H9 (cell line): Measurements from ENCODE around the gene GNAI2. TPM values are rescaled to one million over a fixed set of nuclear protein-coding genes. Genes with fewer than 3 reads are reported as not detected.

ENCODE experiments used
- DNase-seq: peaks from one replicate; pipeline ENCODE4 v3.0.0-alpha.2; 2017
- H2AFZ ChIP-seq: one replicate; pipeline ENCODE4 v1.6.1; 2013; ENCODE audit warnings: mild to moderate bottlenecking, low read length, control low read depth, moderate library complexity
- H2AK5ac ChIP-seq: 2 replicates; pipeline ENCODE4 v1.6.1; 2013; ENCODE audit warnings: low read length, control low read depth, mixed read lengths; ENCODE audit not compliant: insufficient read length
- H2BK120ac ChIP-seq: one replicate; pipeline ENCODE4 v1.6.1; 2013; ENCODE audit warnings: low read depth, mild to moderate bottlenecking, low read length, control low read depth, inconsistent platforms; ENCODE audit not compliant: poor library complexity, severe bottlenecking
- H2BK12ac ChIP-seq: 2 replicates; pipeline ENCODE4 v1.6.1; 2013; ENCODE audit warnings: low read length, control low read depth, mixed read lengths, low read depth; ENCODE audit not compliant: insufficient read length
- H2BK15ac ChIP-seq: 2 replicates; pipeline ENCODE4 v1.6.1; 2013; ENCODE audit warnings: low read depth, low read length, control low read depth
- H2BK20ac ChIP-seq: one replicate; pipeline ENCODE4 v1.6.1; 2013; ENCODE audit warnings: low read depth, mild to moderate bottlenecking, low read length, control low read depth, inconsistent platforms; ENCODE audit not compliant: poor library complexity, severe bottlenecking
- H2BK5ac ChIP-seq: 2 replicates; pipeline ENCODE4 v1.6.1; 2013; ENCODE audit warnings: low read length, control low read depth, mixed read lengths; ENCODE audit not compliant: insufficient read length
- H3K14ac ChIP-seq: 2 replicates; pipeline ENCODE4 v1.6.1; 2013; ENCODE audit warnings: low read length, control low read depth; ENCODE audit not compliant: insufficient read depth
- H3K18ac ChIP-seq: 2 replicates; pipeline ENCODE4 v1.6.1; 2013; ENCODE audit warnings: low read depth, mild to moderate bottlenecking, mixed read lengths, low read length, control low read depth; ENCODE audit not compliant: insufficient read length
- H3K23ac ChIP-seq: 2 replicates; pipeline ENCODE4 v1.6.1; 2013; ENCODE audit warnings: low read length, control low read depth, mixed read lengths, low read depth; ENCODE audit not compliant: insufficient read length
- H3K23me2 ChIP-seq: 2 replicates; pipeline ENCODE4 v1.6.1; 2013; ENCODE audit warnings: low read depth, mild to moderate bottlenecking, mixed read lengths, low read length, control low read depth; ENCODE audit not compliant: insufficient read length, poor library complexity, severe bottlenecking
- H3K27ac ChIP-seq: 2 replicates; pipeline ENCODE4 v1.5.1; 2013; ENCODE audit warnings: low read length, control low read depth, mixed read lengths, low read depth; ENCODE audit not compliant: insufficient read length
- H3K27me3 ChIP-seq: 2 replicates; pipeline ENCODE4 v1.6.1; 2013; ENCODE audit warnings: low read length, control low read depth, inconsistent platforms; ENCODE audit not compliant: insufficient read depth
- H3K4ac ChIP-seq: 2 replicates; pipeline ENCODE4 v1.6.1; 2013; ENCODE audit warnings: low read depth, mild to moderate bottlenecking, control low read depth, inconsistent platforms, low read length, moderate library complexity
- H3K4me1 ChIP-seq: 2 replicates; pipeline ENCODE4 v1.6.1; 2013; ENCODE audit warnings: low read length, control low read depth, inconsistent platforms; ENCODE audit not compliant: insufficient read depth
- H3K4me2 ChIP-seq: 2 replicates; pipeline ENCODE4 v1.6.1; 2013; ENCODE audit warnings: low read length, control low read depth, mixed read lengths; ENCODE audit not compliant: insufficient read length, insufficient read depth
- H3K56ac ChIP-seq: 2 replicates; pipeline ENCODE4 v1.6.1; 2013; ENCODE audit warnings: low read depth, mild to moderate bottlenecking, mixed read lengths, low read length, control low read depth; ENCODE audit not compliant: insufficient read length
- H3K79me1 ChIP-seq: 2 replicates; pipeline ENCODE4 v1.6.1; 2013; ENCODE audit warnings: low read depth, mild to moderate bottlenecking, moderate library complexity, low read length, control low read depth, inconsistent platforms; ENCODE audit not compliant: insufficient read depth, poor library complexity, severe bottlenecking
- H3K79me2 ChIP-seq: 2 replicates; pipeline ENCODE4 v1.6.1; 2013; ENCODE audit warnings: low read length, control low read depth, inconsistent platforms; ENCODE audit not compliant: insufficient read depth
- H3K9ac ChIP-seq: 2 replicates; pipeline ENCODE4 v1.6.1; 2013; ENCODE audit warnings: low read length, control low read depth, mixed read lengths; ENCODE audit not compliant: insufficient read length; ENCODE audit errors: extremely low read depth
- H3K9me3 ChIP-seq: one replicate; pipeline ENCODE4 v1.6.1; 2013; ENCODE audit warnings: low read depth, low read length, inconsistent platforms; ENCODE audit not compliant: control insufficient read depth
- H3T11ph ChIP-seq: one replicate; pipeline ENCODE4 v1.6.1; 2013; ENCODE audit warnings: mild to moderate bottlenecking, low read length, control low read depth, inconsistent platforms
- H4K20me1 ChIP-seq: one replicate; pipeline ENCODE4 v1.6.1; 2013; ENCODE audit not compliant: control insufficient read depth, insufficient read length, insufficient read depth
- H4K5ac ChIP-seq: 2 replicates; pipeline ENCODE4 v1.6.1; 2013; ENCODE audit warnings: low read depth, mild to moderate bottlenecking, mixed read lengths, low read length, control low read depth; ENCODE audit not compliant: insufficient read length
- H4K8ac ChIP-seq: replicated peaks from 2 replicates; pipeline ENCODE4 v1.6.1; 2013; ENCODE audit warnings: low read length, control low read depth, mixed read lengths, low read depth; ENCODE audit not compliant: insufficient read length
- H4K91ac ChIP-seq: 2 replicates; pipeline ENCODE4 v1.6.1; 2013; ENCODE audit warnings: low read depth, mild to moderate bottlenecking, moderate library complexity, mixed read lengths, low read length, control low read depth; ENCODE audit not compliant: insufficient read length
- H3K27ac Mint-ChIP-seq, 3 experiments: 2 replicates in 2 of 3; 3 replicates in 1 of 3; pipeline ENCODE4 v1.8.0; 2020 to 2021; ENCODE audit warnings: mixed read lengths in 3 of 3, mild to moderate bottlenecking in 1 of 3, moderate library complexity in 1 of 3
- H3K27me3 Mint-ChIP-seq: 2 replicates; pipeline ENCODE4 v1.8.0; 2021; ENCODE audit warnings: low read depth, mild to moderate bottlenecking, moderate library complexity, mixed read lengths
- H3K36me3 Mint-ChIP-seq, 3 experiments: 2 replicates in 2 of 3; 3 replicates in 1 of 3; pipeline ENCODE4 v1.8.0; 2020 to 2021; ENCODE audit warnings: low read depth in 3 of 3, mixed read lengths in 3 of 3; ENCODE audit not compliant: insufficient read depth in 1 of 3
- H3K4me1 Mint-ChIP-seq, 2 experiments: 2 replicates each; pipeline ENCODE4 v1.8.0; 2020; ENCODE audit warnings: mixed read lengths in 2 of 2
- H3K4me3 Mint-ChIP-seq, 2 experiments: 2 replicates in 1 of 2; 3 replicates in 1 of 2; pipeline ENCODE4 v1.8.0; 2020 to 2021; ENCODE audit warnings: mild to moderate bottlenecking in 2 of 2, mixed read lengths in 2 of 2, moderate library complexity in 1 of 2
- H3K9me3 Mint-ChIP-seq, 2 experiments: 2 replicates in 1 of 2; 3 replicates in 1 of 2; pipeline ENCODE4 v1.8.0; 2020; ENCODE audit warnings: mild to moderate bottlenecking in 2 of 2, mixed read lengths in 2 of 2, moderate library complexity in 1 of 2
- CTCF ChIP-seq: fragments of 200-600 bp; sonication (generic); conservative IDR thresholded peaks from 3 replicates; pipeline ENCODE4 v1.8.0; 2021; ENCODE audit warnings: antibody characterized with exemption, mild to moderate bottlenecking
- WGBS: extraction: QIAGEN DNeasy Blood & Tissue Kit; methylation state at CpG from one replicate; pipeline ENCODE4 v1.1.7; 2013; ENCODE audit warnings: missing lambda C conversion rate, low lambda C conversion rate, mixed read lengths; ENCODE audit not compliant: insufficient read length; ENCODE audit errors: extremely low coverage; 5-methylcytosine and 5-hydroxymethylcytosine counted together
- total RNA-seq: library from RNA; stranded (reverse); gene quantifications from 2 replicates; pipeline ENCODE4 v1.2.1, GENCODE V29; 2021

GNAI2 gene
- total RNA-seq, 1 experiment from 2014 or later, result 218 TPM

- no peak overlapping the region for H2AK5ac ChIP-seq
- Mint-ChIP-seq H3K36me3 (no peaks in the 10 kb centered on the region), H3K4me3 (peak overlapping the region in 1 of 2 experiments; percentile 70; a peak in 1 of 5 replicates)
Measured at GRCh38 chr3:50203809-50204803, 31.9 kb upstream of the GNAI2 start.

More at GRCh38 chr3:50203809-50204803, 31.9 kb upstream of the GNAI2 start:
- Histone ChIP-seq H4K8ac (no peak overlapping the region), H3K56ac (no peak overlapping the region), H4K5ac (no peak overlapping the region), H4K20me1 (no peaks in the 10 kb centered on the region), H3K27ac (no peak overlapping the region), H3K23ac (no peak overlapping the region), H3K4me2 (no peak overlapping the region), H3K14ac (no peak overlapping the region), H3K9ac (no peak overlapping the region), H2BK15ac (no peak overlapping the region), H3K4me1 (no peaks in the 10 kb centered on the region), H2AFZ (no peak overlapping the region), H4K91ac (no peak overlapping the region), H3K9me3 (no peaks in the 10 kb centered on the region), H3T11ph (no peak overlapping the region), H3K18ac (no peak overlapping the region), H2BK20ac (no peak overlapping the region), H3K23me2 (peaks cover 7% of the 10 kb centered on the region), H2BK120ac (no peak overlapping the region), H3K4ac (no peak overlapping the region), H3K27me3 (peaks cover 7% of the 10 kb centered on the region; the same call in 1 of the 2 replicates), H3K79me2 (no peaks in the 10 kb centered on the region), H3K79me1 (no peaks in the 10 kb centered on the region), H2BK12ac (no peak overlapping the region), H2BK5ac (no peak overlapping the region)
- no peak for DNase-seq
- no CpG with 5 or more reads among the region's 12 CpGs for WGBS
- H3K9me3 Mint-ChIP-seq, result no peaks in the 10 kb centered on the region; a peak in 1 of 5 replicates
- no peak for TF ChIP-seq CTCF
- peaks cover 24 to 27% of the 10 kb centered on the region in 2 experiments for H3K4me1 Mint-ChIP-seq
- no peak overlapping the region; a peak in 2 of 7 replicates for H3K27ac Mint-ChIP-seq
- peaks cover 64% of the 10 kb centered on the region for H3K27me3 Mint-ChIP-seq
